ENCODE results near the gene PAQR9. TPM values are rescaled to one million over a fixed set of nuclear protein-coding genes. Genes with fewer than 3 reads are reported as not detected.

The PAQR9 gene
- total and polyA plus RNA-seq, 2 donors (not counting 1 experiment from before 2014, with no cell fraction given): not detected

- TF ChIP-seq CTCF (conservative IDR thresholded peaks at IDR 0.05 in 1 of 2, IDR thresholded peaks at IDR 0.05 in 1 of 2; ENCODE audit: low read depth in 1 of 2, low read length in 2 of 2): no peak
- TF ChIP-seq EZH2 (IDR thresholded peaks at IDR 0.05; ENCODE audit: low read length, missing control alignments): no peak
- Histone ChIP-seq H3K9me3 (ENCODE audit: control insufficient read depth, insufficient read depth, low read depth, low read length) (no peaks in the 10 kb centered on the region), H3K9ac (ENCODE audit: insufficient read depth, low read length) (no peak overlapping the region), H3K4me3 (replicated peaks in 1 of 4; ENCODE audit: control extremely low read depth in 1 of 4, insufficient read depth in 1 of 4, low read depth in 3 of 4, low read length in 4 of 4) (no peak overlapping the region), H3K27ac (ENCODE audit: insufficient read depth, low read length) (no peak overlapping the region), H2AFZ (ENCODE audit: low read length) (no peak overlapping the region), H3K4me1 (ENCODE audit: control insufficient read depth, extremely low read depth, insufficient read depth, low read length) (no peaks in the 10 kb centered on the region), H3K4me2 (ENCODE audit: extremely low read depth, insufficient read depth, low read length) (no peak overlapping the region), H3K79me2 (ENCODE audit: control insufficient read depth, insufficient read depth, low read length) (no peaks in the 10 kb centered on the region), H4K20me1 (ENCODE audit: control insufficient read depth, extremely low read depth, insufficient read depth, low read length) (no peaks in the 10 kb centered on the region), H3K27me3 (ENCODE audit: control insufficient read depth, insufficient read depth, low read length) (peaks cover 9% of the 10 kb centered on the region), H3K36me3 (ENCODE audit: control insufficient read depth, insufficient read depth, low read length) (no peaks in the 10 kb centered on the region)
- no peak for DNase-seq (ENCODE audit: low read depth in 2 of 2)
Measured at GRCh38 chr3:142968319-142969025, 5.0 kb upstream of the PAQR9 start.

DNA sequence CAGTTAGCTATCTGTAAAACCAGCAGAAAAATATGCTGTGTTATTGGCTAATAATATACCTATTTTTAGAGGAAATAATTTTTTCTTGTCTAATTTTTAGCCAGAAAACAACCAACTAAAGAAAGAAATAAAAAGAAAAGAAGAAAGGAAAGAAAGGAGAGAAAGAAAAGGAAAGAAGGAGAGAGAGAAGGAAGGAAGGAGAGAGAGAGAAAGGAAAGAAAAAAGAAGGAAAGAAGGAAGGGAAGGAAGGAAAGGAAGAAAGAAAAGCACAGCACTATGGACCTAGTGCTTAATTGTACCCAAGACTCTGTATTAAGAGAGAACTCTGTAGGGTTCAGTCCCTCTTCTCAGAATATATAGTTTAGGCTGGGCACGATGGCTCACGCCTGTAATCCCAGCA, 3.3 kb upstream of the PAQR9 start:
- TF ChIP-seq CTCF (conservative IDR thresholded peaks at IDR 0.05 in 1 of 2, IDR thresholded peaks at IDR 0.05 in 1 of 2; ENCODE audit: low read depth in 1 of 2, low read length in 2 of 2): no peak
- TF ChIP-seq EZH2 (IDR thresholded peaks at IDR 0.05; ENCODE audit: low read length, missing control alignments): no peak
- H3K27me3 ChIP-seq (ENCODE audit: control insufficient read depth, insufficient read depth, low read length): peaks cover 16% of the 10 kb centered on the region
- no peak overlapping the region for H2AFZ ChIP-seq (ENCODE audit: low read length)
- no peaks in the 10 kb centered on the region for H3K79me2 ChIP-seq (ENCODE audit: control insufficient read depth, insufficient read depth, low read length)
- DNase-seq (ENCODE audit: low read depth in 2 of 2): no peak
- no peak overlapping the region for H3K4me2 ChIP-seq (ENCODE audit: extremely low read depth, insufficient read depth, low read length)
- no peak overlapping the region for H3K9ac ChIP-seq (ENCODE audit: insufficient read depth, low read length)
- no peak overlapping the region for H3K4me3 ChIP-seq (replicated peaks in 1 of 4; ENCODE audit: control extremely low read depth in 1 of 4, insufficient read depth in 1 of 4, low read depth in 3 of 4, low read length in 4 of 4)
- no peaks in the 10 kb centered on the region for H3K36me3 ChIP-seq (ENCODE audit: control insufficient read depth, insufficient read depth, low read length)
- no peaks in the 10 kb centered on the region for H4K20me1 ChIP-seq (ENCODE audit: control insufficient read depth, extremely low read depth, insufficient read depth, low read length)
- H3K9me3 ChIP-seq (ENCODE audit: control insufficient read depth, insufficient read depth, low read depth, low read length): no peaks in the 10 kb centered on the region
- no peaks in the 10 kb centered on the region for H3K4me1 ChIP-seq (ENCODE audit: control insufficient read depth, extremely low read depth, insufficient read depth, low read length)
- H3K27ac ChIP-seq (ENCODE audit: insufficient read depth, low read length): no peak overlapping the region

DNA sequence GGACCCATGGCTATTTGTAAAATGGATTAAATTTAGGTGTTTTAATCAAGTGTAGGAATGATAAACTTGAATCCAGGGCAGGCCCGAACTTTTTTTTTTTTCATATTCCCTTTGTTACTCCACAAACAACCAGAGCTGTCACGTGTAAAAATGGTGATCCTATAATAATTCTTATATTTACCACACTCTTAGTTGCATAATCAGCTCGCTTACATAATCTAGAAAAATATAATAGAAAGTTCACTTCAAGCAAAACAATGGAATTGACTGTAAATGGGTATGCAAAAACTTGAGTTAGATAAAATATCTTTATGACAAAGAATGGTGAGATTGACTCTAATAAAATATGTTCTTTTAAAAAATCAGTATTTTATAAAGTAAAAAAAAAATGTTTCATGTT, 2.1 kb upstream of the PAQR9 start:
- Histone ChIP-seq H3K4me1 (ENCODE audit: control insufficient read depth, extremely low read depth, insufficient read depth, low read length) (no peaks in the 10 kb centered on the region), H3K4me3 (replicated peaks in 1 of 4; ENCODE audit: control extremely low read depth in 1 of 4, insufficient read depth in 1 of 4, low read depth in 3 of 4, low read length in 4 of 4) (no peak overlapping the region), H2AFZ (ENCODE audit: low read length) (no peak overlapping the region), H3K9ac (ENCODE audit: insufficient read depth, low read length) (no peak overlapping the region), H3K4me2 (ENCODE audit: extremely low read depth, insufficient read depth, low read length) (no peak overlapping the region), H4K20me1 (ENCODE audit: control insufficient read depth, extremely low read depth, insufficient read depth, low read length) (no peaks in the 10 kb centered on the region), H3K79me2 (ENCODE audit: control insufficient read depth, insufficient read depth, low read length) (no peaks in the 10 kb centered on the region), H3K9me3 (ENCODE audit: control insufficient read depth, insufficient read depth, low read depth, low read length) (no peaks in the 10 kb centered on the region), H3K27me3 (ENCODE audit: control insufficient read depth, insufficient read depth, low read length) (peaks cover 19% of the 10 kb centered on the region), H3K36me3 (ENCODE audit: control insufficient read depth, insufficient read depth, low read length) (no peaks in the 10 kb centered on the region), H3K27ac (ENCODE audit: insufficient read depth, low read length) (no peak overlapping the region)
- no peak for DNase-seq (ENCODE audit: low read depth in 2 of 2)
- TF ChIP-seq CTCF (conservative IDR thresholded peaks at IDR 0.05 in 1 of 2, IDR thresholded peaks at IDR 0.05 in 1 of 2; ENCODE audit: low read depth in 1 of 2, low read length in 2 of 2) (no peak), EZH2 (IDR thresholded peaks at IDR 0.05; ENCODE audit: low read length, missing control alignments) (no peak)
